Cardiac muscle cell (in vitro differentiated cells and primary cell): ENCODE data around the gene SNAPC1. TPM values are rescaled to one million over a fixed set of nuclear protein-coding genes. Genes with fewer than 3 reads are reported as not detected.

ENCODE experiments used
- DNase-seq, 2 donors: peaks; one replicate each; pipeline versions ENCODE4 v3.0.0 to v3.0.0-alpha.2; 2010 to 2017; ENCODE audit warnings: low read depth in 1 of 2, low spot score in 1 of 2
- H3K27ac ChIP-seq: fragments of 200-600 bp; sonication (generic); 2 replicates; pipeline ENCODE4 v1.5.1; 2016
- H3K27me3 ChIP-seq: fragments of 200-600 bp; sonication (generic); 2 replicates; pipeline ENCODE4 v1.6.0; 2016; ENCODE audit warnings: control low read depth
- H3K36me3 ChIP-seq: fragments of 200-600 bp; sonication (generic); 2 replicates; pipeline ENCODE4 v1.5.1; 2016; ENCODE audit warnings: control low read depth
- H3K4me1 ChIP-seq: fragments of 200-600 bp; sonication (generic); 2 replicates; pipeline ENCODE4 v1.8.1; 2017; ENCODE audit warnings: low read depth, mild to moderate bottlenecking, mixed run types
- H3K4me3 ChIP-seq: fragments of 200-600 bp; sonication (generic); 2 replicates; pipeline ENCODE4 v1.5.1; 2016; ENCODE audit warnings: mild to moderate bottlenecking
- H3K9me3 ChIP-seq: fragments of 200-600 bp; sonication (generic); 2 replicates; pipeline ENCODE4 v1.5.1; 2017; ENCODE audit warnings: low read depth, mild to moderate bottlenecking, control low read depth
- polyA plus RNA-seq: library from polyadenylated mRNA; unstranded; fragments of >200 nt; fragmentation: Nextera tagmentation; extraction: Ambion mirVana; gene quantifications from 2 replicates; pipeline ENCODE4 v1.2.1, GENCODE V29; 2016
- total RNA-seq: library from RNA; depleted of rRNA; stranded (reverse); fragments of >200 nt; gene quantifications from 2 replicates; pipeline ENCODE4 v1.2.3, GENCODE V29; 2016
- TF ChIP-seq, protein P1 (sequence below): IDR thresholded peaks from 2 replicates; pipeline ENCODE4 v1.5.1; 2012; ENCODE audit warnings: low read depth, mild to moderate bottlenecking, low read length

Gene SNAPC1
- total and polyA plus RNA-seq, 2 experiments from 2014 or later, result 13.0 to 17.3 TPM

DNA sequence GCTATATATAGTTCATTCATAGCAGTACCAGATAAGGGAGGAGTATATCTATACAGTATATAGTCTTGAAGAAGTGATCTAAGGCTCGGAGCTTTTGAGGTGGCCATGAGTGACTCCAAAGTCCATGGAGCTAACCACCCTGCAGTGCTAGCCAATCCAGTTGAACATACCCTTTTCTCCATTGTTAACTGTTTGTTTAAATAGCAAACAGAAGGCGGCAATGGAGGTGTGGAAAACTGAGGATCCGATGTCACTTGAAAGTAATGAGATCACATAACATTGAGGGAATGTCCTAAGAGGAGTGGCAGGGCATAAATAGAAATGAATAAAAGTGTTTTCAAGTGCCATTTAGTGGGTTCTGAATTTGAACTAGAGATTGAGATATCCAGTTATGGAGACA, 12.4 kb upstream of the SNAPC1 start:
- TF ChIP-seq, protein P1, sequence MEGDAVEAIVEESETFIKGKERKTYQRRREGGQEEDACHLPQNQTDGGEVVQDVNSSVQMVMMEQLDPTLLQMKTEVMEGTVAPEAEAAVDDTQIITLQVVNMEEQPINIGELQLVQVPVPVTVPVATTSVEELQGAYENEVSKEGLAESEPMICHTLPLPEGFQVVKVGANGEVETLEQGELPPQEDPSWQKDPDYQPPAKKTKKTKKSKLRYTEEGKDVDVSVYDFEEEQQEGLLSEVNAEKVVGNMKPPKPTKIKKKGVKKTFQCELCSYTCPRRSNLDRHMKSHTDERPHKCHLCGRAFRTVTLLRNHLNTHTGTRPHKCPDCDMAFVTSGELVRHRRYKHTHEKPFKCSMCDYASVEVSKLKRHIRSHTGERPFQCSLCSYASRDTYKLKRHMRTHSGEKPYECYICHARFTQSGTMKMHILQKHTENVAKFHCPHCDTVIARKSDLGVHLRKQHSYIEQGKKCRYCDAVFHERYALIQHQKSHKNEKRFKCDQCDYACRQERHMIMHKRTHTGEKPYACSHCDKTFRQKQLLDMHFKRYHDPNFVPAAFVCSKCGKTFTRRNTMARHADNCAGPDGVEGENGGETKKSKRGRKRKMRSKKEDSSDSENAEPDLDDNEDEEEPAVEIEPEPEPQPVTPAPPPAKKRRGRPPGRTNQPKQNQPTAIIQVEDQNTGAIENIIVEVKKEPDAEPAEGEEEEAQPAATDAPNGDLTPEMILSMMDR, result no peak
- peak overlapping the region; percentile 76 for H3K27ac ChIP-seq

DNA sequence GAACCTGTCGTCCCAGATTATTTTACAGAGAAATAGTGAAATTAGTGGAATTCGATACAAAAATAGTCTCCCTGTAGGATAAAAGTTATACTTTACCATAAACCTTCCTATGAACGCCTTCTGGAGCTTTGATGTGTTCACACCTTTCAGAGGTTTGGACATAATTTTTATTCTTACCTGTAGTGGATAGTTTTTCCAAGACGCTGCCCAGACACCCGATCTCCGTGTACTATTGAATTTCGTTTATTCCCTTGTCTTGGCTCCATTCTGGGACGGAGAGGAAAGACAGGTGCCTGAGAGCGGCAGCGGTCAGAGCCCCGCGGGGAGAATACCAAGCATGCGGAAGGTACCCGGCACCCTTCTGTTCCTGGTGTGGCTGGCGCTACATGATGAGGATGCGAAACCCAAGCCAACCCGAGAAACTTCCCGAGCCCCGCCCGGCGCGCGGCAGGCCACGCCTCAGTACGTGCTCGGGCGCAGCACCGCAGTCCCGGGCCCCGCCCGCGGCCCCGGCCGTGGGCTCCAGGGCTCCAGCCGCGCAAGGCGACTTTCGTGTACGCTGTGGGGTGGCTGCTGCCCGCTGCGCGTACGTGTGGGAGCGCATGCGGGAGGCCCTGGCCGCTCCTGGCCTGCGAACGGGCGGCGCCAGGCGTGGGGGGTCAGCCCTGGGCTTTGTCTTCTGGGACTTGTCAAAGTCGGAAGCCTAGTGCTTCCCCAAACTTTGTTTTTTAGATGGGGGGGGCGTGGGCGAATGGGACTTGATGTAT, 11.3 kb upstream of the SNAPC1 start:
- H3K36me3 ChIP-seq, result peaks cover 11% of the 10 kb centered on the region
- TF ChIP-seq, protein P1, result no peak
- no peaks in the 10 kb centered on the region for H3K9me3 ChIP-seq
- no peaks in the 10 kb centered on the region for H3K27me3 ChIP-seq
- peak overlapping the region; percentile 82 for H3K27ac ChIP-seq
- peak overlapping the region; percentile 50 for H3K4me3 ChIP-seq
- peak; percentile 80 to 92 for DNase-seq
- peaks cover 46% of the 10 kb centered on the region for H3K4me1 ChIP-seq

More for the DNA sequence above, 12.4 kb upstream of the SNAPC1 start:
- DNase-seq, result peak; percentile 38 to 60
- H3K9me3 ChIP-seq, result no peaks in the 10 kb centered on the region
- peaks cover 21% of the 10 kb centered on the region for H3K36me3 ChIP-seq
- peak overlapping the region; percentile 50 for H3K4me3 ChIP-seq
- H3K27me3 ChIP-seq, result no peaks in the 10 kb centered on the region
- peaks cover 46% of the 10 kb centered on the region for H3K4me1 ChIP-seq

DNA sequence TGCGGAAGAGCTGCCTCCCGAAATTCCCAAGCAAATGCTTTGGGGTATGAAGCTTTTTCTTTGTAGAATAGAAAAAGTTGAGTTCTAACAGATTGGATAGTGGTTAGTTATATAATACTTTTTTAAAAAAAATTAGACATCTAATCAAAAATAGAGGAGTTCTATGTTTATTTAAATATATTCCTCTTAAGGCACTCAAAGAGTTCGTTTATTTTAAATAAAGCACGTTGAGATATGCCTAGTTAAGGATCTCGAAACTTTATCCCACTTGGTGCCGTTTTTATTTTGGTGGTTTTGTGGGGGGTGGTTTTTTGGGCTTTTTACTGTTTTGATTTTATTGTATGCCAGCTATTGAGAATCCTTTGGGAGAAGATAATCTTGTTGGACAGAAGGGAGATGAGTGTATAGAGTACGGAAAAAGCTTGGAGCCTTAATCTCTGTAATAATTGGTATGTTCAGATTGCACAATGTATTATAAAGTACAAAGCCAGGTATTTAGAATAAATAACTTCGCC, 10.7 kb upstream of the SNAPC1 start:
- Histone ChIP-seq H3K27me3 (no peaks in the 10 kb centered on the region), H3K27ac (peak overlapping the region; percentile 82), H3K36me3 (peaks cover 10% of the 10 kb centered on the region), H3K9me3 (no peaks in the 10 kb centered on the region), H3K4me1 (peaks cover 45% of the 10 kb centered on the region), H3K4me3 (peak overlapping the region; percentile 50)
- DNase-seq, result peak in 1 of 2 donors; percentile 28
- TF ChIP-seq, protein P1, result no peak

DNA sequence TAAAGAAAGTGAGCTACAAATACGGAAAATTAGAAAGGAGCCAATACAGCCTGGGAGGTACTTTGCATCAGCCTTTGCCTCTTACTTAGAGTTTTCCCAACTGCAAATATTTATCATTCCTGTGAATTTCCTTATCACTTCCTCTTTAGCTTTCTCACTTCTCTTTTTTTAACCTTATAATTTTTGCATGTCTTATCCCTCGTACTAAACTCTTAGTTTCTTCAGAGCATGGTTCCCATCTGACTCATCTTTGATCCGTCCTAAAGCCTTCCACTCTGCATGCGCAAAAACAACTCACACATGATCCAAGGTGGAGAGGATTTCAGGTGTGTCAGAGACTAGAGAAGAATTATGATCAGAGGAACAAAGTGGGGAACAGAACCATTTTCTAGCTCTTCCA, 9.6 kb upstream of the SNAPC1 start:
- Histone ChIP-seq H3K27me3 (no peaks in the 10 kb centered on the region), H3K36me3 (no peaks in the 10 kb centered on the region), H3K9me3 (no peaks in the 10 kb centered on the region), H3K4me3 (no peak overlapping the region), H3K4me1 (peaks cover 34% of the 10 kb centered on the region), H3K27ac (peak overlapping the region; percentile 82)
- peak in 1 of 2 donors; percentile 53 for DNase-seq
- TF ChIP-seq, protein P1, result no peak

DNA sequence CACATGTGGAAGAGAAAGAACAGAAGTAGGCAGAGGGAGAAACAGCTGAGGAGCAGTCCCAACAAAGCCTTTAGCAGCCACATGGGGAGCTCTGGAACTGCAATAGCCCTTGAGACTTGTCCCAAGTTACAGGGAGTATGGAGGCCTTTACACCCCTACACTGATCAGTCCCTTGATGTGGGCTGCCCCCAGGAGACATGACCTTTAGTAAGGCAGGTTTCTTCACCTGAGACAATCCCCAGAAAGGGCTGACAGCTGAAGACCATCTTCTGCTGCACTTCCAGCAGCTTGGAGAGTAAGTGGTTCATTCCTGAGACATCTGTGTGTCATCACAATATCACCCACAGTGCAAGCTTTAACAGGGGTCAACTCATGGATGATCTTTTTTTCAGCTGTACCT, 8.6 kb upstream of the SNAPC1 start:
- peaks cover 24% of the 10 kb centered on the region for H3K4me1 ChIP-seq
- DNase-seq, result peak; percentile 57 to 59
- no peaks in the 10 kb centered on the region for H3K9me3 ChIP-seq
- H3K27ac ChIP-seq, result peak overlapping the region; percentile 82
- no peaks in the 10 kb centered on the region for H3K36me3 ChIP-seq
- no peak overlapping the region for H3K4me3 ChIP-seq
- TF ChIP-seq, protein P1, result peak; percentile 24
- no peaks in the 10 kb centered on the region for H3K27me3 ChIP-seq
